Liver (tissue), 9 donors: ENCODE measurements around the gene CNFN. TPM values are rescaled to one million over a fixed set of nuclear protein-coding genes. Genes with fewer than 3 reads are reported as not detected.

Source experiments
- DNase-seq: peaks from one replicate; pipeline ENCODE4 v3.0.0-alpha.2; 2017; ENCODE audit warnings: low spot score
- H3K27ac ChIP-seq, 2 donors: one replicate each; pipeline ENCODE4 v1.7.0; 2013; ENCODE audit warnings: inconsistent platforms in 2 of 2, low read length in 2 of 2, control low read depth in 1 of 2, low read depth in 1 of 2, mild to moderate bottlenecking in 1 of 2
- H3K27me3 ChIP-seq, 4 donors: one replicate each; pipeline versions ENCODE4 v1.6.1 to v1.7.0; 2013; ENCODE audit warnings: low read length in 3 of 4, inconsistent platforms in 1 of 4, mild to moderate bottlenecking in 1 of 4, moderate library complexity in 1 of 4; ENCODE audit not compliant: control insufficient read depth in 4 of 4, insufficient read depth in 4 of 4
- H3K36me3 ChIP-seq, 4 donors: one replicate each; pipeline versions ENCODE4 v1.6.1 to v1.7.0; 2013; ENCODE audit warnings: low read length in 3 of 4, mild to moderate bottlenecking in 3 of 4, low read depth in 1 of 4, moderate library complexity in 1 of 4; ENCODE audit not compliant: control insufficient read depth in 4 of 4, insufficient read depth in 3 of 4
- H3K4me1 ChIP-seq, 4 donors: one replicate each; pipeline versions ENCODE4 v1.6.1 to v1.7.0; 2013; ENCODE audit warnings: low read length in 3 of 4, mild to moderate bottlenecking in 3 of 4, moderate library complexity in 1 of 4; ENCODE audit not compliant: control insufficient read depth in 4 of 4, insufficient read depth in 4 of 4
- H3K4me3 ChIP-seq, 3 donors: one replicate each; pipeline versions ENCODE4 v1.6.1 to v1.7.0; 2013; ENCODE audit warnings: low read length in 3 of 3, control low read depth in 1 of 3, low read depth in 1 of 3, mild to moderate bottlenecking in 1 of 3
- H3K9ac ChIP-seq, 2 donors: one replicate each; pipeline ENCODE4 v1.7.0; 2013; ENCODE audit warnings: low read length in 2 of 2, mild to moderate bottlenecking in 2 of 2, moderate library complexity in 2 of 2, control low read depth in 1 of 2, low read depth in 1 of 2
- H3K9me3 ChIP-seq, 4 donors: one replicate each; pipeline versions ENCODE4 v1.6.1 to v1.7.0; 2013; ENCODE audit warnings: low read length in 3 of 4; ENCODE audit not compliant: control insufficient read depth in 4 of 4
- FOXA2 ChIP-seq: IDR thresholded peaks from 2 replicates; pipeline ENCODE4 v1.6.1; 2016; ENCODE audit warnings: antibody characterized with exemption
- GABPA ChIP-seq, 2 donors: IDR thresholded peaks in 1 of 2; conservative IDR thresholded peaks in 1 of 2; 2 replicates each; pipeline ENCODE4 v1.6.1; 2016; ENCODE audit warnings: antibody characterized with exemption in 2 of 2, mild to moderate bottlenecking in 1 of 2, moderate library complexity in 1 of 2
- HNF4A ChIP-seq, 2 donors: conservative IDR thresholded peaks; 2 replicates each; pipeline ENCODE4 v1.6.1; 2016; ENCODE audit warnings: antibody characterized with exemption in 2 of 2, mild to moderate bottlenecking in 2 of 2
- HNF4G ChIP-seq: IDR thresholded peaks from 2 replicates; pipeline ENCODE4 v1.6.1; 2016; ENCODE audit warnings: antibody characterized with exemption
- NR2F2 ChIP-seq: IDR thresholded peaks from 2 replicates; pipeline ENCODE4 v1.6.1; 2016; ENCODE audit warnings: antibody characterized with exemption
- RAD21 ChIP-seq, 2 donors: IDR thresholded peaks; 2 replicates each; pipeline ENCODE4 v1.6.1; 2016; ENCODE audit warnings: antibody characterized with exemption in 2 of 2, mild to moderate bottlenecking in 2 of 2
- REST ChIP-seq: IDR thresholded peaks from 2 replicates; pipeline ENCODE4 v1.6.1; 2016; ENCODE audit warnings: antibody characterized with exemption, mild to moderate bottlenecking
- RXRA ChIP-seq, 2 donors: IDR thresholded peaks; 2 replicates each; pipeline ENCODE4 v1.6.1; 2017 to 2018; ENCODE audit warnings: antibody characterized with exemption in 2 of 2, mild to moderate bottlenecking in 1 of 2
- SP1 ChIP-seq: IDR thresholded peaks from 2 replicates; pipeline ENCODE4 v1.6.1; 2018; ENCODE audit warnings: antibody characterized with exemption, mild to moderate bottlenecking
- TAF1 ChIP-seq: conservative IDR thresholded peaks from 2 replicates; pipeline ENCODE4 v1.6.1; 2016; ENCODE audit warnings: antibody characterized with exemption, mild to moderate bottlenecking
- WGBS: extraction: QIAGEN DNeasy Blood & Tissue Kit; methylation state at CpG from one replicate; pipeline ENCODE4 v1.1.7; 2013; 5-methylcytosine and 5-hydroxymethylcytosine counted together
- polyA plus RNA-seq, 2 donors: library from polyadenylated mRNA; stranded (reverse) in 1 of 2; unstranded in 1 of 2; fragments of 200-250 nt in 1 of 2; fragments of >200 nt in 1 of 2; fragmentation: Nextera tagmentation in 1 of 2; extraction: Ambion mirVana in 1 of 2; gene quantifications; one replicate each; pipeline versions ENCODE4 v1.2.1 to v1.2.3, GENCODE V29; 2013 to 2015
- total RNA-seq, 2 donors: library from RNA; depleted of rRNA; stranded (reverse); fragments of >200 nt; gene quantifications; one replicate each; pipeline ENCODE4 v1.2.3, GENCODE V29; 2014
- TF ChIP-seq, protein P1 (sequence below): fragments of 150-350 bp; IDR thresholded peaks from 2 replicates; pipeline ENCODE4 v1.5.1; 2017; ENCODE audit warnings: improper control_type of control experiment, low read depth, low read length; ENCODE audit not compliant: missing input control
- donor health status: healthy.
- donor health status: healthy.
- donor health status: healthy.
- donor health status: healthy.
- donor health status: healthy.

The CNFN gene
- total and polyA plus RNA-seq, 4 donors: 0.57 to 1.2 TPM; not detected in 2

DNA sequence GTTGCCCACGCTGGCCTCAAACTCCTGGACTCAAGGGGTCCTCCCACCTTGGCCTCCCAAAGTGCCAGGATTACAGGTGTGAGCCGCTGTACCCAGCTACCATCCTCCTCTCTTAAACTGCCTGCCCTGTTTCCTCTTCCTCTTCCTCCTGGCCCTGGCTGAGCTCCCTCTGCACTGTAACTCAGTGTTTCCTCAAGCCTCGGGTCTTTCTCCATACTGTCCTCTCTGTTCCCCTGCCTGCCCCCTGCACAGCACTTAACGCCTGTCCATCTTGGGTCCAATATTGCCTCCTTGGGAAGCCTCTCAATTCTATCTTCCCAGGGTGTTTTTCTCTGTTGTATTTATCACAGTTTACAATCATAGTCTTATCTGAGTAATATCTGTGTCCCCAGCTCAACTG is 31.0 kb upstream of the CNFN start (continued):
- TF ChIP-seq HNF4G: no peak
- TF ChIP-seq FOXA2: no peak

GRCh38 chr19:42420055-42420544 is 30.0 kb upstream of the CNFN start:
- Histone ChIP-seq H3K9ac (no peak overlapping the region), H3K27me3 (no peaks in the 10 kb centered on the region), H3K9me3 (no peaks in the 10 kb centered on the region), H3K4me1 (peaks cover 8 to 22% (median 14%) of the 10 kb centered on the region in 4 donors), H3K36me3 (no peaks in the 10 kb centered on the region), H3K4me3 (no peak overlapping the region), H3K27ac (no peak overlapping the region)
- peak; percentile 6 for TF ChIP-seq SP1
- TF ChIP-seq GABPA (IDR thresholded peaks at IDR 0.05 in 1 of 2, conservative IDR thresholded peaks at IDR 0.05 in 1 of 2): no peak
- TF ChIP-seq, protein P1, sequence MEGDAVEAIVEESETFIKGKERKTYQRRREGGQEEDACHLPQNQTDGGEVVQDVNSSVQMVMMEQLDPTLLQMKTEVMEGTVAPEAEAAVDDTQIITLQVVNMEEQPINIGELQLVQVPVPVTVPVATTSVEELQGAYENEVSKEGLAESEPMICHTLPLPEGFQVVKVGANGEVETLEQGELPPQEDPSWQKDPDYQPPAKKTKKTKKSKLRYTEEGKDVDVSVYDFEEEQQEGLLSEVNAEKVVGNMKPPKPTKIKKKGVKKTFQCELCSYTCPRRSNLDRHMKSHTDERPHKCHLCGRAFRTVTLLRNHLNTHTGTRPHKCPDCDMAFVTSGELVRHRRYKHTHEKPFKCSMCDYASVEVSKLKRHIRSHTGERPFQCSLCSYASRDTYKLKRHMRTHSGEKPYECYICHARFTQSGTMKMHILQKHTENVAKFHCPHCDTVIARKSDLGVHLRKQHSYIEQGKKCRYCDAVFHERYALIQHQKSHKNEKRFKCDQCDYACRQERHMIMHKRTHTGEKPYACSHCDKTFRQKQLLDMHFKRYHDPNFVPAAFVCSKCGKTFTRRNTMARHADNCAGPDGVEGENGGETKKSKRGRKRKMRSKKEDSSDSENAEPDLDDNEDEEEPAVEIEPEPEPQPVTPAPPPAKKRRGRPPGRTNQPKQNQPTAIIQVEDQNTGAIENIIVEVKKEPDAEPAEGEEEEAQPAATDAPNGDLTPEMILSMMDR: peak; percentile 71
- no peak for TF ChIP-seq HNF4G
- peak; percentile 37 for TF ChIP-seq NR2F2
- no peak for TF ChIP-seq REST
- peak; percentile 16 to 33 for TF ChIP-seq HNF4A (conservative IDR thresholded peaks at IDR 0.05)
- TF ChIP-seq TAF1: no peak
- peak; percentile 67 to 83 for TF ChIP-seq RAD21 (IDR thresholded peaks at IDR 0.05)
- peak; percentile 27 to 73 for TF ChIP-seq RXRA (IDR thresholded peaks at IDR 0.05)
- peak; percentile 69 for DNase-seq
- 42% methylated on average over 10 of the region's 10 CpGs for WGBS

- Histone ChIP-seq H3K4me1 (peaks cover 8 to 20% (median 14%) of the 10 kb centered on the region in 4 donors), H3K27me3 (no peaks in the 10 kb centered on the region), H3K36me3 (no peaks in the 10 kb centered on the region), H3K9me3 (no peaks in the 10 kb centered on the region), H3K9ac (no peak overlapping the region), H3K4me3 (no peak overlapping the region), H3K27ac (no peak overlapping the region)
- TF ChIP-seq RXRA (IDR thresholded peaks at IDR 0.05): peak in 1 of 2 donors; percentile 31
- TF ChIP-seq HNF4A (conservative IDR thresholded peaks at IDR 0.05): peak in 1 of 2 donors; percentile 42
- no peak for TF ChIP-seq FOXA2
- WGBS: 42% methylated on average over 6 of the region's 6 CpGs
- no peak for DNase-seq
Observed at GRCh38 chr19:42419309-42419708, 29.2 kb upstream of the CNFN start.
